AG04450 (cell line): ENCODE data around the gene PPP4R4. TPM values are rescaled to one million over a fixed set of nuclear protein-coding genes. Genes with fewer than 3 reads are reported as not detected.

ENCODE experiments used
- CTCF ChIA-PET: fragments of 300-600, 350-600 bp; formaldehyde crosslinking; extraction: SDS; loops from one replicate; lab custom pipeline; 2022; ENCODE audit warnings: antibody characterized with exemption, inconsistent platforms; lab: Charles Lee
- POLR2A ChIA-PET: fragments of 350-600 bp; formaldehyde crosslinking; extraction: SDS; loops from one replicate; lab custom pipeline; 2021; ENCODE audit warnings: antibody characterized with exemption, inconsistent platforms; lab: Yijun Ruan, JAX
- DNase-seq: peaks from one replicate; pipeline ENCODE4 v3.0.0-alpha.2; 2011; ENCODE audit warnings: low read depth, low spot score
- H3K27ac ChIP-seq: one replicate; pipeline ENCODE4 v1.5.1; 2012; ENCODE audit warnings: low read depth, low read length, control low read depth
- H3K27me3 ChIP-seq: one replicate; pipeline ENCODE4 v1.6.0; 2012; ENCODE audit warnings: low read length; ENCODE audit not compliant: control insufficient read depth, insufficient read depth
- H3K4me3 ChIP-seq: 2 replicates; pipeline ENCODE4 v1.5.1; 2011; ENCODE audit warnings: mild to moderate bottlenecking, low read depth, low read length, control low read depth
- H3K9me3 ChIP-seq: 2 replicates; pipeline ENCODE4 v1.5.1; 2012; ENCODE audit warnings: low read length; ENCODE audit not compliant: control insufficient read depth, insufficient read depth
- CTCF ChIP-seq: IDR thresholded peaks from 2 replicates; pipeline ENCODE4 v1.5.1; 2011; ENCODE audit warnings: low read depth, low read length, control low read depth, inconsistent platforms
- polyA plus RNA-seq: library from polyadenylated mRNA; depleted of rRNA; stranded (reverse); fragments of >200 nt; gene quantifications from 2 replicates; pipeline ENCODE4 v1.2.3, GENCODE V29; 2011

The PPP4R4 gene
- polyA plus RNA-seq, 1 experiment, result 0.60 TPM

GRCh38 chr14:94180655-94181271, 6.6 kb downstream of the PPP4R4 start:
- DNase-seq, result no peak
- no peak overlapping the region for H3K4me3 ChIP-seq
- H3K27me3 ChIP-seq, result peaks cover 11% of the 10 kb centered on the region
- POLR2A ChIA-PET, result no interaction called here
- H3K9me3 ChIP-seq, result no peaks in the 10 kb centered on the region
- CTCF ChIA-PET, result interaction anchor here (0.6 to 4.1 kb wide), 51 partner anchors 9 to 1913 kb away, joined by 3 to 44 read pairs (median 4); partner anchors contain the start of genes IFI27 and IFI27L1
- TF ChIP-seq CTCF, result peak; percentile 70
- no peak overlapping the region for H3K27ac ChIP-seq

- ChIA-PET CTCF (interaction anchor here (0.7 to 4.1 kb wide), 10 partner anchors 10 to 241 kb away, joined by 3 to 22 read pairs (median 6); no protein-coding TSS in a partner anchor), POLR2A (interaction anchor here (0.6 kb wide), 1 partner anchor 37 kb away, joined by 4 read pairs; no protein-coding TSS in a partner anchor)
- H3K4me3 ChIP-seq, result no peak overlapping the region
- TF ChIP-seq CTCF, result no peak
- H3K27ac ChIP-seq, result no peak overlapping the region
- peaks cover 4% of the 10 kb centered on the region for H3K27me3 ChIP-seq
- no peaks in the 10 kb centered on the region for H3K9me3 ChIP-seq
- no peak for DNase-seq
These were observed 7.7 kb downstream of the PPP4R4 start for GRCh38 chr14:94181835-94182234.

- POLR2A ChIA-PET, result no interaction called here
- Histone ChIP-seq H3K9me3 (0 out of 2 replicates have a peak, but pooled peaks cover 2% of the 10 kb centered on the region), H3K4me3 (no peak overlapping the region), H3K27me3 (no peaks in the 10 kb centered on the region), H3K27ac (no peak overlapping the region)
- TF ChIP-seq CTCF, result no peak
- CTCF ChIA-PET, result interaction anchor here (0.6 to 6.2 kb wide), 2 partner anchors 12 to 22 kb away, joined by 4 to 37 read pairs; no protein-coding TSS in a partner anchor
- no peak for DNase-seq
These were observed 18.4 kb downstream of the PPP4R4 start for GRCh38 chr14:94192536-94192935.

- TF ChIP-seq CTCF, result no peak
These were observed 19.7 kb downstream of the PPP4R4 start for GRCh38 chr14:94193776-94194175.

GRCh38 chr14:94196057-94196456, 21.9 kb downstream of the PPP4R4 start:
- Histone ChIP-seq H3K4me3 (no peak overlapping the region), H3K27ac (no peak overlapping the region), H3K27me3 (no peaks in the 10 kb centered on the region), H3K9me3 (0 out of 2 replicates have a peak, but pooled peaks cover 5% of the 10 kb centered on the region)
- no peak for DNase-seq
- CTCF ChIA-PET, result no interaction called here
- no peak for TF ChIP-seq CTCF
- POLR2A ChIA-PET, result no interaction called here

More at GRCh38 chr14:94193776-94194175, 19.7 kb downstream of the PPP4R4 start:
- H3K9me3 ChIP-seq, result 0 out of 2 replicates have a peak, but pooled peaks cover 2% of the 10 kb centered on the region
- no peaks in the 10 kb centered on the region for H3K27me3 ChIP-seq
- H3K27ac ChIP-seq, result no peak overlapping the region
- ChIA-PET CTCF (interaction anchor here (1.5 to 6.2 kb wide), 3 partner anchors 14 to 62 kb away, joined by 4 to 37 read pairs (median 5); no protein-coding TSS in a partner anchor), POLR2A (no interaction called here)
- no peak for DNase-seq
- H3K4me3 ChIP-seq, result no peak overlapping the region
